GM10847 (cell line): ENCODE results near the gene ZNF639.

ENCODE experiments used
- POLR2A ChIP-seq: IDR thresholded peaks from 2 replicates; pipeline ENCODE4 v1.6.1; 2011; ENCODE audit not compliant: insufficient read length; ENCODE audit errors: extremely low read depth

The ZNF639 gene

GRCh38 chr3:179322286-179323196, at the start of gene ZNF639:
Gene ZNF639 (plus strand): TSS chr3:179323031. CDS start chr3:179328294, 5,263 bp downstream.
- peak; percentile 76 for TF ChIP-seq POLR2A

- TF ChIP-seq POLR2A: no peak
These were observed 46.8 kb upstream of the ZNF639 start for GRCh38 chr3:179276001-179276400.

- TF ChIP-seq POLR2A: no peak
These were observed 46.1 kb upstream of the ZNF639 start for GRCh38 chr3:179276743-179277142.

- no peak for TF ChIP-seq POLR2A
These were observed 44.7 kb upstream of the ZNF639 start for GRCh38 chr3:179278151-179278550.

- no peak for TF ChIP-seq POLR2A
These were observed 43.7 kb upstream of the ZNF639 start for GRCh38 chr3:179278932-179279693.

GRCh38 chr3:179279837-179280236, 43.0 kb upstream of the ZNF639 start:
- TF ChIP-seq POLR2A: no peak

GRCh38 chr3:179281825-179282224, 41.0 kb upstream of the ZNF639 start:
- TF ChIP-seq POLR2A: no peak

- no peak for TF ChIP-seq POLR2A
These were observed 36.5 kb upstream of the ZNF639 start for GRCh38 chr3:179286331-179286730.

GRCh38 chr3:179288845-179289244, 34.0 kb upstream of the ZNF639 start:
- TF ChIP-seq POLR2A: no peak

GRCh38 chr3:179289295-179289694, 33.5 kb upstream of the ZNF639 start:
- TF ChIP-seq POLR2A: no peak

GRCh38 chr3:179292450-179292849, 30.4 kb upstream of the ZNF639 start:
- no peak for TF ChIP-seq POLR2A

GRCh38 chr3:179297971-179298725, 24.7 kb upstream of the ZNF639 start:
- TF ChIP-seq POLR2A: no peak

GRCh38 chr3:179299316-179299715, 23.5 kb upstream of the ZNF639 start:
- TF ChIP-seq POLR2A: no peak

GRCh38 chr3:179299999-179300613, 22.7 kb upstream of the ZNF639 start:
- no peak for TF ChIP-seq POLR2A

- no peak for TF ChIP-seq POLR2A
These were observed 21.2 kb upstream of the ZNF639 start for GRCh38 chr3:179301645-179302044.
